Mammary epithelial cell (primary cell): ENCODE measurements around the gene NLRP6.

Experiments
- CTCF ChIP-seq, 2 donors: IDR thresholded peaks in 1 of 2; conservative IDR thresholded peaks in 1 of 2; 2 replicates each; pipeline ENCODE4 v1.5.1; 2011 to 2012; ENCODE audit warnings: inconsistent platforms in 2 of 2, low read length in 2 of 2, mild to moderate bottlenecking in 2 of 2, control low read depth in 1 of 2, low read depth in 1 of 2; ENCODE audit not compliant: insufficient read depth in 1 of 2; ENCODE audit errors: extremely low read depth in 1 of 2
- EZH2 ChIP-seq: IDR thresholded peaks from 2 replicates; pipeline ENCODE4 v1.6.1; 2012; ENCODE audit warnings: low read length, inconsistent platforms, borderline replicate concordance

GRCh38 chr11:312092-312816 is 34.0 kb downstream of the NLRP6 start:
- TF ChIP-seq CTCF (conservative IDR thresholded peaks at IDR 0.05 in 1 of 2, IDR thresholded peaks at IDR 0.05 in 1 of 2; ENCODE audit: extremely low read depth in 1 of 2, insufficient read depth in 1 of 2, low read depth in 1 of 2, low read length in 2 of 2) (no peak), EZH2 (no peak)
